ENCODE results near the gene ADAMTSL1.
"Not testable (repeated sequence)": the region's sequence is repeated elsewhere in the genome, so short reads cannot be mapped to it uniquely, and the experiment has no call there.

ADAMTSL1 gene

GRCh38 chr9:18907927-18908625, 434.1 kb downstream of the ADAMTSL1 start:
- no peak for DNase-seq (ENCODE audit: low read depth)

DNA sequence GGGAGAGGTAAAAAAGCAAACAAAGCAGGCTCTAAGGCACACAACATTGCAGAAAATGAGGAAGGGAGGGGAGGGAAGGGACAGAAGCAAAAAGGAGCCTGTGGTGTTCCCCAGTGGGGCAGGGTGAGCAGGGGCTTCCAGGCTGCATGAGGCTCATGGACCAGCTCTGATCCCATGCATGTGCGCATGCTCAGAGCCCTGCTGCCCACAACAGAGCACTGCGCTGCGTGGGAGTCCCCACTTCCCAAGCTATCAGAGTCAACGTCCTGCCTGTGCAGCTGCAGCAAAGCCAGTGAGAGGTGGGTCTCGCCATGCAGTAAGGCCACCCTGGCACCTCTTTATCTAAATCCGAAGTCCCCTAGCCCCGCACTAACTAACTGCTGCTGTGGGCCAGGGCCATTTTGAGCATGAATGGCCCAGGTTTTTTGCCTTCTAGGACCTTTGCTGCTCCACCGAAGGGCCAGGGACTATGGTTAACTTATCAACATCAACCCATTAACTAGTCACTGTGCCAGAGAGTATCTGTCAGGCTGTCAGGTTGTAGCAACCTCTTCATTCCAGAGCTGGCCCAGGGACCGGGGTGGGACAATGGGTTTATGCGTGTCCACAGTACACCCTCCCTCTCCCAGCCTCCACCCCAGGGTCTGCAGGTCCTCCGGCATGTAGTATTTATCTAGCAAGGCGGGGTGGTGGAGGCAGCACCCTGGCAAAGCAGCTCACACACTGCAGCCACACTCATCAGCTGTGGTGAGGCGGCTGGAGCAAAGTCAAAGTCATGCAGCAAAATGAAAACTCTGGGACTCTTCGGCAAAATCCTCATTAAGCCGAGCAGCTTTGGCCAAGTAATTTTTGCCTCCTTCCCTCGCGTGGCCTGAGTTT, 435.4 kb downstream of the ADAMTSL1 start:
- DNase-seq (ENCODE audit: low read depth) = no peak

DNA sequence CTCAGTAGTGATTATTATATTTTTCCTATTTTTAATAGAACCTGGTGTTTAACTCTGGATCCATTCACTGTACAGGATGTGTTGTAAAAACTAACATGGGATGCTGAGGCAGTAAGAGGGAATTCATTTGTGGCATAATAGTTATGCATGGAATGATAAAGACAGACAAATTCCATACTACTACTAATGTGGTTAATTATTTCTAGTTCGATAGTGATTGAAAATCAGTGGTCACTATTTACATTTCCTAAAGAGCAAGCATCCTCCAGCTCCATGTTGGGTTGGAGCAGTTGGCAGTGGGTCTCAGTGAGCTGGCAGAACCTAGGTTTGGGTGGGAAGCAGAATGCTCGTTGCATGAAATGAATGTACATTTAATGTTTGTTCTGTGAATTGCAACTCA, 436.5 kb downstream of the ADAMTSL1 start:
- no peak for DNase-seq (ENCODE audit: low read depth)

DNA sequence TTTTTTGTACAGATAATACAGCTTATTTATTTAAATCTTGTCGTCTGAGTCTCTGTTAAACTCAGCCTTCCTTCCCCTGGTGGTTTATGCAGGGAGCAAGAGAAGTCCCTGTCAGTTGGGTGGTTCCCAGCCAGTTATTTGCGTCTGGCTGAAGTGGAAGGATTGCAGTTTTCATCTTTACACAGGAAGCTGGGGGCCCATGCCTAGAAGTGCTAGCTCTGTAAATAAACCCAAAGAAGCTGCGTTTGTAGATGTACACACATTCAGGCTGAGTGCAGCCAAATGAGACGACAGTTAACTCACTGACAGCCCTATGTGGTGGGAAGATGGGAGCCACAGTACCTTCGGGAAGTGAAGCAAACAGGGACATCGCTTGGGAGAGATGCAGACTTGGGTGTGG, 437.0 kb downstream of the ADAMTSL1 start:
- no peak for DNase-seq (ENCODE audit: low read depth)

DNA sequence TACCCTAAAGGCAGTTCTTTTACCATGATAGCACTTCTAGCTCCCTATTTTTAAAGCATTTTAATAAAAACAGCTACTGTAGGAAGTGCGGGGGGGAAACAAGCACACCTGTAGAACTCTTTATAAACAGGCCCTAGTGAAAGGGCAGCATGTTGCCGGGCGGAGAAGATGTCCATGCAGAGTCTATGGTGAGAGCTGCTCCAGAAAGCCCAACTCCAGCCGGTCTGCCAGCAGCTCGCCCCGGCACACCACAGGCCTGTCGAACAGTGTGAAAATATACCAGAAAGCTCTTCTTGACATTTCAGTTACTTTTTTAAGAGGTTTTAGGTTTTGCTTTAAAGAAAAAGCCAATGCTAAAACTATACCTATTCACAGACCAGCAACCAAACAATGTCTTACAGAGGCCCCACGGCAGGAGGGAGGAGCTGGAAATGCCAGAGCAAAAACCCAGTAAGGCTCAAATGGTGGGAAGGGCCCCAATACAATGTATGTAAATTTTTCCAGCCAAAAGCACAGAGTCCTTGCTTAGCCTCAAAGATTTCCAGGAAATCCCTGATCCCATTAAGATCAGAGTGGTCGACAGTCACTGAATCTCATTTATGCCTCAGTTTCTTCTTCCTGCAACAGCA, 437.9 kb downstream of the ADAMTSL1 start:
- no peak for DNase-seq (ENCODE audit: low read depth)

- no peak for DNase-seq (ENCODE audit: low read depth)
Observed at GRCh38 chr9:18920141-18921084, 446.5 kb downstream of the ADAMTSL1 start.

- DNase-seq (ENCODE audit: low read depth) = no peak
Observed at GRCh38 chr9:18921366-18922075, 447.6 kb downstream of the ADAMTSL1 start.

GRCh38 chr9:18922161-18922885, 448.4 kb downstream of the ADAMTSL1 start:
- DNase-seq (ENCODE audit: low read depth) = no peak

DNA sequence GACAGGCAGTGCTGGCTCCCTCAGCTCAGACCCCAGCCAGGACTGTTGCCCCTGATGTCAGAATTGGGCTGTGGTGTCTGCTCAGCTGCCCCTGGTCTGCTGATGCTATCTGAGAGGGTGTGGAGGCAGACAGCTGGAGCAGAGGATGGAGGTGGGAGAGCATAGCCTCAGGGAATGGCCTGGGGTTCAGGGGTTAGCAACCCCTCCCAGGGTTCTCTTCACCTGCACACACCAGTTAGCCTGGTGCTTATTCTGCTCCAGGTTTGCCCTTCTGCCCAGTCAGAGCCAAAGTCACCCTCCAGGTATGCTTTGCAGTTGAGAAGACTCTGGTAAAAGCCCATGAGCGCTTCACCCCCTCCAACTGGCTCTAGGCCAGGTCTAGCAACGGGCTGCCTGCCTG, 449.2 kb downstream of the ADAMTSL1 start:
- no peak for DNase-seq (ENCODE audit: low read depth)

DNA sequence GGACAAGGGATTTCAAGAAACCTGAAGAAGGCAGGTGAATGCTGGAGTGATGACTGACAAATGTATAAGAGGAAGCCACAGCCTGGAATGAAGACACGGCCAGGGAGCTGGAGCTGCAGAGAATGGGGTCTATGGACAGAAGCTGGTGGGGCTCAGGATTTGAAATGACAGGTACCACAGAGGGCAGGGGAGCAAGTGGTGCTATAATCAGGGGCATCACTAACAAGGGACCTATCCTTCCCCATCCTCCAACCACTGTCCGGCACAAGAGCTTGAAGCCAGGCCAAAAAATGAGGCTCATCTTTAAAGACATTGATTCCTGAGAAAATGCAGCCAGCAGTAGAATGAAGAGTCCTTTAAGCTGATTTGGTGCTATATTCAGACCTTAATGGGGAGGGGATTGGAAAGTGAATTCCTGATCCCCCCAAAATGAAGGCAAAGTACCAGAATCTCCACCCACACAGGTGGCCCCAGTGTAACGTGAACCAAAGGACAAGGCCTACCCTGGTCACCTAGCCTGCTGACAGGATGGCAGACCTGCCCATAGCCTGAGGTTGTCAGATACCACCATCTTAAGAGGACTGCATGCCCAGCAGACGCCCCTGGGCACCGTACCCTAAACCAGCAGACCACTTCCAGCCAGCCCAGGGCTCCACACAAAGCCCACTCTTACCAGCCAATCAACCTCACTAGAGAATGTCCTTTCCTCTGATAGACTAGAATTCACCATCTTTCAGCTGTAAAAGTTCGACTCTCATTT, 449.9 kb downstream of the ADAMTSL1 start:
- no peak for DNase-seq (ENCODE audit: low read depth)

DNA sequence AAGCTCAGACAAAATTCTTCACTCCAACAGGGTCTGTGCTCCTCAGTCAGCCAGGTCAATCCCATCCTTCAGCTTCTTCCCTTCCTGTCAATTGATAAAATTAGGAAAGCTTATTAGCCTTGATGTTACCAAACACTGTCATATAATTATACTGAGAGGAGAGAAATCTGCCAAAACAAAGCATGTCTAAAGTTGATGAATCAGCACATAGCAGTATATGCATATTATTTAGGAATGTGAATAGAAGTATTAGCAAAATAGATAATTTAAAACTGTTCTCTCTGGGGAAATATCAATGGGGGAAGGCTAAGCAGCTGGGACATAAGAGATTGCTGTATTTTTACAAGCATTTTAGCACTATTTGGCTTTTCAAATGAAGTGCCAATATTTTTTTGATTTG, 451.9 kb downstream of the ADAMTSL1 start:
- no peak for DNase-seq (ENCODE audit: low read depth)

- no peak for DNase-seq (ENCODE audit: low read depth)
Observed at GRCh38 chr9:18926513-18926912, 452.6 kb downstream of the ADAMTSL1 start.

GRCh38 chr9:18928711-18929110, 454.8 kb downstream of the ADAMTSL1 start:
- DNase-seq (ENCODE audit: low read depth) = no peak

DNA sequence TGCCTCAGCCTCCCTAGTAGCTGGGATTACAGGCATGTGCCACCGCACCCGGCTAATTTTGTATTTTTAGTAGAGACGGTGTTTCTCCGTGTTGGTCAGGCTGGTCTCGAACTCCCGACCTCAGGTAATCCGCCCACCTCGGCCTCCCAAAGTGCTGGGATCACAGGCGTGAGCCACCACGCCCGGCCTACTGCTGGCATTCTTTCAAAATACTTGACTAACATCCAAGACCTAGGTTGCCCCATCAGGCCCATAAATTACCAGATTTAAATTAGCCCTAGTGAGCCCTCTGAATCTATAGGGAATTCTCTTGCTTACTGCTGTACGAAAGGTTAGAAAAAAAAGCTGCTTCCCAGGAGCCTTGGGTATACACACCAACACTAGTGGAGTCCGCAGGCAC, 456.7 kb downstream of the ADAMTSL1 start:
- not testable (repeated sequence) for DNase-seq (ENCODE audit: low read depth)

DNA sequence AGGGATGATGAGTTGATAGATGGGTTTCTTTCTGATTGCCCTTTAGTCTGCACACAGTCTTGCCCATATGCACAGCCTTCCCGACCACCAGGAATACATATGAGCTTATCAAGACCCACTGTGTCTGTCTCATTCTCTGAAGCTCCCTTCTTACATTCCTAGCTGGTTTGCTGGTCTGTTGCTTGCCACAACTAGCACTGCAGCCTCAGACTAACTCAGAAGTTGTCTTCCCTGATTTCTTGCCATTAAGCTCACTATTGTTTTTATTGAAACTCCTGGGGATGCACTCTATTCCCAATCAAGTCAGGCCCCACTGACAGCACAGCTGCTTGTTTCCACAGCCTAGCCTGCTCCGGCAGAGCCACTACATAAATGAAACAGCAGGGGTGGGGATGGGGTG, 461.6 kb downstream of the ADAMTSL1 start:
- no peak for DNase-seq (ENCODE audit: low read depth)

GRCh38 chr9:18936094-18936871, 462.3 kb downstream of the ADAMTSL1 start:
- no peak for DNase-seq (ENCODE audit: low read depth)

- no peak for DNase-seq (ENCODE audit: low read depth)
Observed at GRCh38 chr9:18939943-18940342, 466.0 kb downstream of the ADAMTSL1 start.

- DNase-seq (ENCODE audit: low read depth) = no peak
Observed at GRCh38 chr9:18941060-18941740, 467.2 kb downstream of the ADAMTSL1 start.

All from activated T-helper 9 cell treated with anti-CD3 and anti-CD28 coated beads, Interleukin-2, amount 50 U/mL, for 16 hours (primary cell).